NCI-H2171 (cell line): ENCODE data around the gene TAGLN.
"Not testable (repeated sequence)": the region's sequence is repeated elsewhere in the genome, so short reads cannot be mapped to it uniquely, and the experiment has no call there.

Experiments used
- DNase-seq: peaks from one replicate; lab custom pipeline; 2025; lab: John Stamatoyannopoulos, UW

Gene TAGLN

GRCh38 chr11:117180661-117181585, 18.2 kb upstream of the TAGLN start:
- DNase-seq: no peak

GRCh38 chr11:117181586-117182550, 17.3 kb upstream of the TAGLN start:
- no peak for DNase-seq

DNA sequence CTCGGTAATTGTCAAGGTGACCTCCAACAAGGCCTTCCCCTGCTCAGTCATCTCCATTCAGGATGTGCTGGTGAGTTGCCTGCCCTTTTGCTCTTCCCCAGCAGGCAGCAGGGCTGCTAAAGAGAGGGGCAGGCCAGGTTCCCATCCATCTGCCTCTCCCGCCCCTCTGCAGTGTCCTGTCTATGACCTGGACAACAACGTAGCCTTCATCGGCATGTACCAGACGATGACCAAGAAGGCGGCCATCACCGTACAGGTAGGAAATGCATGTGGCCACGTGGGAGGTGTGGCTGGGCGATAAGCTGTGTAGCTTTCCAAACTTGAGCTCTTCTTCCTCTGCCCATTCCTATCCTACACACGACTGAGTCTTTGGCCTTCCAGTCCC, 16.6 kb upstream of the TAGLN start:
- no peak for DNase-seq

DNA sequence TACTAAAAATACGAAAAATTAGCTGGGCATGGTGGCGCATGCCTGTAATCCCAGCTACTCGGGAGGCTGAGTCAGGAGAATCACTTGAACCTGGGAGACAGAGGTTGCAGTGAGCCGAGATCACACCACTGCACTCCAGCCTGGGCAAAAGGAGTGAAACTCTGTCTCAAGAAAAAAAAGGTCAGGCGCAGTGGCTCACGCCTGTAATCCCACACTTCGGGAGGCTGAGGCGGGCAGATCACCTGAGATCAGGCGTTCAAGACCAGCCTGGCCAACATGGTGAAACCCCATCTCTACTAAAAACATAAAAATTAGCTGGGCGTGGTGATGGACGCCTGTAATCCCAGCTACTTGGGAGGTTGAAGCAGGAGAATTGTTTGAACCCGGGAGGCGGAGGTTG, 16.0 kb upstream of the TAGLN start:
- DNase-seq: not testable (repeated sequence)

GRCh38 chr11:117183724-117184349, 15.3 kb upstream of the TAGLN start:
- no peak for DNase-seq

DNA sequence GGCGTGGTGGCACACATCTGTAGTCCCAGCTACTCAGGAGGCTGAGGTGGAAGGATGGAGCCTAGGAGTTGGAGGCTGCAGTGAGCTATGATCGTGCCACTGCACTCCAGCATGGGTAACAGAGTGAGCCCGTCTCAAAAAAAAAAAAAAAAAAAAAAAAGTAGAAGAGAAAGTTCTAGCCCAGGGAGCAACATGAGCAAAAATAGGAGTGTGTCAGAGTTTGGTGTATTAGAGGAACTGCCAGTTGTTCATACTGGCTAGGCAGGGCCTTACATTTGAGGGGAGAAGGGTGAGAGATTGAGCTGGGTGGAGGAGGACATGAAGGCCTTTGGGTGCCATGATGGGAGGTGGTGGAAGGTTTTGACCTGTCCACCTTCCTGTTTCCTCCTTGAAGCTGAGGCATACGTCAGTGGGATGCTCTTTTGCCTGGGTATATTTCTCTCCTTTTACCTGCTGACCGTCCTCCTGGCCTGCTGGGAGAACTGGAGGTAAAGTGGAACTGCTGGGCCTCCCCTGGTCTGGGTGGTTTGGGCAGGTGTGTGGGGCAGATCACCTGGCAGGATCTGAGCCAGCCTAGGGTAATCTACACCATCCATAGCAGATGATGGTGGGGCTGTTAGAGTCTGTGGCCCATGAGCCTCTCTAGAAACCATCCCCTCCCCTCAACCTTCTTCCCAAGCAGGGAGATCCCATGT, 13.3 kb upstream of the TAGLN start:
- DNase-seq: no peak

DNA sequence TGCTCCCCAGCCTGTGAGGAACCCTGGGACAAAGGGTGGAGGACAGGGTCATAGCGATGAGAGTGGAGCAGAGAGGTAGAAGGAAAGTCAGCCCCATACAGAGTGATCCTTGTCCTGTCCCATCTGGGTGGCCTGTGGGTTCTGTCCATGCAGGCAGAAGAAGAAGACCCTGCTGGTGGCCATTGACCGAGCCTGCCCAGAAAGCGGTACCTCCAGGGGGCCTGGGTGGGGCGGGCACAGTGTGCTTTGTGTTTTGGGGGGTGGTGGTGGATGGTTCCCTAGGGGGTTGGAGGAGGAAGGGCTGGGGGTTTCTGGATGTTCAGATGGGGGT, 12.8 kb upstream of the TAGLN start:
- DNase-seq: no peak

DNA sequence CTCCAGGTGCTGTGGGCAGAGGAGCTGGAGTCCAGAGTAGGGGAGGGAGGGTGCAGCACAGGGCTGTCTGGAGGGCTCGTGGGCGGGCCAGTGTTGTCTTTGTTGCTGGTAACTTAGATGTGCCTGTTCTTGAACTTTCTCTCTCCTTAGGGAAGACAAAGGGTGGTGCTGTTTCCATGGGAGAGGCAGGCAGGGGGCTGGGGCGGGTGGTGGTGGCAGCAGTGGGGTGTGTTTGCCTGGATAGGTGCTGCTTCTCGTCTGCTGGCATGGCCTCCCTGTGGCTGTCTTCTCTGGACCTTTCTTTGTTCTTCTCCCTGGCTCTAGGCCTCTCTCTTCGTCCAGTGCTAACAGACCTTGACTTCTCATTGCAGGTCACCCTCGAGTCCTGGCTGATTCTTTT, 12.2 kb upstream of the TAGLN start:
- DNase-seq: no peak

- no peak for DNase-seq
These were observed 11.8 kb upstream of the TAGLN start for GRCh38 chr11:117187428-117187798.

DNA sequence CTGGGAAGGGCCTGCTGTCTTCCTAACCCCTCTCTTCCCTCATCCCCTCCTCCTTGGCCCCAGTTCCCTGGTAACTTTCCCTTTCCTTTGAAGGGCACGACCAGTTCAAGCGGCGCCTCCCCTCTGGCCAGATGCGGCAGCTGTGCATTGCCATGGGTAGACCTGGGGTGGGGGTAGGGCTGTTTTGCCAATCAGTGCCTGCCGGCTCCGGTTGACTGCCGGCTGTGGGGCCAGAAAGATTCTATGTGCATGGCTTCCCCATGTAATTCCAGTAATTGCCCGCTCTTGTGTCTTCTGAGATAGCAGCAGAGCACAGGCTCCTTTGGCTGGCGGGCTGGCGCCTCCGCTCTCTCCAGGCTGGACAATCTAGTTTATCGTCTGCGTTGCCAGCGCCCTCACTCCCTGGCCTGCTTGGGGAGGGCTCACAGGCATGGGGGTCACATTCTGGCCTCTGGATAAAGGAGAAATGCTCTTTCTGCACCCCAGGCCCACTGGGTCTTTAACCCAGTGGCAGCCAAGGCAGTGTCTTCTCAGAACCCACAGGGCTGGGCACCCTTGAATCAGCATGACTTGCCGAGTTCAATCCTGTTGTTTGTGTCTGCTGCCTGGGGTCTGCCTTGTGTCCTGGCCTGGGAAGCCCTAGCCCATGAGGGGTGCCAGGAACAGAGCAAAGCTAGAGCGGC, 11.2 kb upstream of the TAGLN start:
- no peak for DNase-seq

DNA sequence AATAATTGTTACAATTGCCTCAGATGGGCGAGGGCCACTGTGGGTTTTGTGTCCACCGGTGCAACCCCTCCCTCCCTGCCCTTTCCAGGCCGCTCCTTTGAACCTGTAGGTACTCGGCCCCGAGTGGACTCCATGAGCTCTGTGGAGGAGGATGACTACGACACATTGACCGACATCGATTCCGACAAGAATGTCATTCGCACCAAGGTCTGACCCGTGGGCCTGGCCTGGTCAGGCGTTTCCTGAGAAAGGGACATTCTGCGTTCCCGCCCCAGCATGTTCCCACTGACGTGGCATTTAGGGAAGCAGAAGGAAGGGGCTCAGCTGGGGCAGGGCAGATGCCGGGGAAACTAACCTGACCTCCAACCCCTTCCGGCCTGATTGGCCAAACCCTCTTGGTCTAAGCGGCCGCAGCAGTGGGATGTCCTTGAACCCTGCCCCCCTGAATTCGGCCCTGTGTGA, 10.5 kb upstream of the TAGLN start:
- no peak for DNase-seq

GRCh38 chr11:117189191-117189940, 9.8 kb upstream of the TAGLN start:
- no peak for DNase-seq

DNA sequence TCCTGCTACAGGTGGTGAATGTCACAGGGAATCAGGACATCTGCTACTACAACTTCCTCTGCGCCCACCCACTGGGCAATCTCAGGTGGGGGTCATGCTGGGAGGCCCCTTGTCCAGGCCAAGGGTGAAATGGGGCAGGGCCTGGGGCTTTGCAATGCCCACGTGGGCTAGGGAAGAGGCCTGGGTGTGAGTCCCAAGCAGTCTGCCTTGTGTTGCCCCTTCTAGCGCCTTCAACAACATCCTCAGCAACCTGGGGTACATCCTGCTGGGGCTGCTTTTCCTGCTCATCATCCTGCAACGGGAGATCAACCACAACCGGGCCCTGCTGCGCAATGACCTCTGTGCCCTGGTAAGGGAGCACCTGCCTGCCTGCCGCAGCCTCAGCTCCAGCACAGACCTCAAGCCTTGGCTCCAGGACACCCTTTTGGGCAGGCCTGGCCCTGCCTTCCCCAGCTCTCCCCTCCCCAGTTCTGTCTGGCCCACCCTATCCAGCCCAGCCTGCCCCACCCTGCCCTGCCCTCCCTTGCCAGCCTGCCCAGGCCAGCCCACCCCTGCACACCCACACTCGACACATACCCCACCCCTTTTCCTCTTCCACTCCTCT, 9.1 kb upstream of the TAGLN start:
- DNase-seq: no peak

DNA sequence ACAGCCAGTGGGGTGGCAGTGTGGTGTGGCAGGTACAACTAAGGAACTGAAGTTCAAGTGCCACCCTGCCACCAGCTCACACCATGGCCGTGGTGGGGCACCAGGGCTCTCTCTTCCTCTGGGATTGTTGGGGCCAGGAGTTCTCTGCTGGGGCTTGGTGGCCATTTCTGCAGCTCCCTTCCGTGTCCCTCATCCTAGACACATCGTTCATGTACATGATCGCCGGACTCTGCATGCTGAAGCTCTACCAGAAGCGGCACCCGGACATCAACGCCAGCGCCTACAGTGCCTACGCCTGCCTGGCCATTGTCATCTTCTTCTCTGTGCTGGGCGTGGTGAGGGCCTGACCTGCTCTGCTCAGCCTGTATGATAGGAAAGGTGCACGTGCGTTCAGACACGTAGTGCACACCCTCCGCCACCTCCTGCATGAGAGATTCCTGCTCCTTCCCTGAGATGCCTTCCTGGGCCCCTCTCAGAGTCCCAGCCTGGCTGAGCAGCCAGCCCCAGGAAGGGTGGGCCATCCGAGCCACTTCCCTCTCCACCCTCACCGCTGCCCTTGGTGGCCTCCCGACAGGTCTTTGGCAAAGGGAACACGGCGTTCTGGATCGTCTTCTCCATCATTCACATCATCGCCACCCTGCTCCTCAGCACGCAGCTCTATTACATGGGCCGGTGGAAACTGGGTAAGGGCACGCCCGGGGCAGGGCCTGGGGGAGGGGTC, 7.3 kb upstream of the TAGLN start:
- DNase-seq: no peak

DNA sequence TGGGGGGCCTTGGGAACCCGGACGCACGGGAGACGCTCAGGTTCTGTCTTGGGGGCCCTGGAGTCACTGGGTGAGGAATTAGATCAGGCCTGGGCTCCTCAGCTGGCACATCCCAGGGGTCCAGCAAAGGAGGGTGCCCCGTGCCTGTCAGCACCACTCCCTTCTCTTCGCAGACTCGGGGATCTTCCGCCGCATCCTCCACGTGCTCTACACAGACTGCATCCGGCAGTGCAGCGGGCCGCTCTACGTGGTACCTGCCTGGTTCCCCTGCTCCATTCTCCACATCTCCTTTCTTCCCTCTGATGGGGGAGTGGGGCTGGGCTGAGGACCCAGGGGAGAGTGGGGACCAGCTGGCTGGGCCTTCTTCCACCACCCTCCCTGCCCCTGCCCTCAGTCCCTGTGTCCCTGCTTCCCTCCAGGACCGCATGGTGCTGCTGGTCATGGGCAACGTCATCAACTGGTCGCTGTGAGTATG, 6.7 kb upstream of the TAGLN start:
- no peak for DNase-seq

- DNase-seq: no peak
These were observed 5.8 kb upstream of the TAGLN start for GRCh38 chr11:117193130-117194020.

GRCh38 chr11:117194267-117194666, 4.9 kb upstream of the TAGLN start:
- no peak for DNase-seq

GRCh38 chr11:117195258-117195657, 3.9 kb upstream of the TAGLN start:
- no peak for DNase-seq
